ENCODE measurements around the gene HOXB4. TPM values are rescaled to one million over a fixed set of nuclear protein-coding genes. Genes with fewer than 3 reads are reported as not detected.

HOXB4 gene
- total and polyA plus RNA-seq, 3 experiments from 2014 or later = 0.33 to 3.7 (median 3.4) TPM

- peaks cover 0 to 12% of the 10 kb centered on the region in 2 donors for H3K27me3 Mint-ChIP-seq
- ChIA-PET CTCF (no interaction called here), POLR2A (no interaction called here)
- Histone ChIP-seq H3K9me3 (ENCODE audit: low read length) (no peaks in the 10 kb centered on the region), H3K27me3 (ENCODE audit: insufficient read depth, low read length, poor library complexity, severe bottlenecking) (no peaks in the 10 kb centered on the region), H3K4me3 (ENCODE audit: low read length) (no peak overlapping the region), H3K27ac (ENCODE audit: low read depth, low read length) (no peak overlapping the region), H3K4me1 (ENCODE audit: insufficient read depth, low read length) (no peaks in the 10 kb centered on the region), H3K36me3 (ENCODE audit: insufficient read depth, low read length) (no peaks in the 10 kb centered on the region)
- no peak for DNase-seq
- H3K4me1 Mint-ChIP-seq = peaks cover 0 to 12% (median 11%) of the 10 kb centered on the region in 3 donors
- H3K9me3 Mint-ChIP-seq = no peaks in the 10 kb centered on the region
- H3K4me3 Mint-ChIP-seq = peak overlapping the region in 1 of 7 donors; percentile 20
- H3K27ac Mint-ChIP-seq = no peak overlapping the region
- H3K36me3 Mint-ChIP-seq = peaks cover 0 to 4% (median 0%) of the 10 kb centered on the region in 3 donors
Measured at GRCh38 chr17:48563867-48564187, 14.3 kb downstream of the HOXB4 start.

- ChIA-PET CTCF (no interaction called here), POLR2A (no interaction called here)
- Mint-ChIP-seq H3K27ac (no peak overlapping the region), H3K36me3 (peaks cover 0 to 3% (median 0%) of the 10 kb centered on the region in 3 donors), H3K4me1 (peaks cover 0 to 12% (median 10%) of the 10 kb centered on the region in 3 donors), H3K27me3 (peaks cover 0 to 11% of the 10 kb centered on the region in 2 donors), H3K4me3 (no peak overlapping the region), H3K9me3 (no peaks in the 10 kb centered on the region)
- Histone ChIP-seq H3K9me3 (ENCODE audit: low read length) (no peaks in the 10 kb centered on the region), H3K36me3 (ENCODE audit: insufficient read depth, low read length) (no peaks in the 10 kb centered on the region), H3K4me1 (ENCODE audit: insufficient read depth, low read length) (no peaks in the 10 kb centered on the region), H3K27me3 (ENCODE audit: insufficient read depth, low read length, poor library complexity, severe bottlenecking) (no peaks in the 10 kb centered on the region), H3K4me3 (ENCODE audit: low read length) (no peak overlapping the region), H3K27ac (ENCODE audit: low read depth, low read length) (no peak overlapping the region)
- no peak for DNase-seq
Measured at GRCh38 chr17:48563385-48563838, 14.7 kb downstream of the HOXB4 start.

GRCh38 chr17:48562934-48563333 lies 15.2 kb downstream of the HOXB4 start:
- ChIA-PET CTCF (no interaction called here), POLR2A (no interaction called here)
- no peak overlapping the region for H3K4me3 ChIP-seq (ENCODE audit: low read length)
- peaks cover 0 to 3% (median 0%) of the 10 kb centered on the region in 3 donors for H3K36me3 Mint-ChIP-seq
- H3K36me3 ChIP-seq (ENCODE audit: insufficient read depth, low read length) = no peaks in the 10 kb centered on the region
- no peak overlapping the region for H3K4me3 Mint-ChIP-seq
- H3K4me1 ChIP-seq (ENCODE audit: insufficient read depth, low read length) = no peaks in the 10 kb centered on the region
- no peak overlapping the region for H3K27ac Mint-ChIP-seq
- peaks cover 0 to 12% (median 8%) of the 10 kb centered on the region in 3 donors for H3K4me1 Mint-ChIP-seq
- peaks cover 0 to 13% of the 10 kb centered on the region in 2 donors for H3K27me3 Mint-ChIP-seq
- DNase-seq = no peak
- no peaks in the 10 kb centered on the region for H3K27me3 ChIP-seq (ENCODE audit: insufficient read depth, low read length, poor library complexity, severe bottlenecking)
- no peak overlapping the region for H3K27ac ChIP-seq (ENCODE audit: low read depth, low read length)
- no peaks in the 10 kb centered on the region for H3K9me3 Mint-ChIP-seq
- H3K9me3 ChIP-seq (ENCODE audit: low read length) = no peaks in the 10 kb centered on the region

- Mint-ChIP-seq H3K27me3 (peaks cover 0 to 16% of the 10 kb centered on the region in 2 donors), H3K9me3 (no peaks in the 10 kb centered on the region), H3K36me3 (peaks cover 0 to 3% (median 0%) of the 10 kb centered on the region in 3 donors), H3K27ac (peak overlapping the region in 4 of 8 donors; percentile 4 to 80 (median 50)), H3K4me3 (peak overlapping the region in 2 of 7 donors; percentile 25 to 74), H3K4me1 (peaks cover 0 to 12% (median 8%) of the 10 kb centered on the region in 3 donors)
- DNase-seq = peak in 1 of 5 donors; percentile 41
- no peaks in the 10 kb centered on the region for H3K27me3 ChIP-seq (ENCODE audit: insufficient read depth, low read length, poor library complexity, severe bottlenecking)
- H3K4me3 ChIP-seq (ENCODE audit: low read length) = no peak overlapping the region
- H3K27ac ChIP-seq (ENCODE audit: low read depth, low read length) = no peak overlapping the region
- no peaks in the 10 kb centered on the region for H3K4me1 ChIP-seq (ENCODE audit: insufficient read depth, low read length)
- ChIA-PET POLR2A (no interaction called here), CTCF (interaction anchor here (1.0 kb wide), 1 partner anchor 19 kb away, joined by 3 read pairs; no protein-coding TSS in a partner anchor)
- no peaks in the 10 kb centered on the region for H3K36me3 ChIP-seq (ENCODE audit: insufficient read depth, low read length)
- H3K9me3 ChIP-seq (ENCODE audit: low read length) = no peaks in the 10 kb centered on the region
Measured at GRCh38 chr17:48561884-48562810, 16.0 kb downstream of the HOXB4 start.

GRCh38 chr17:48559840-48560817 lies 18.0 kb downstream of the HOXB4 start:
- Mint-ChIP-seq H3K9me3 (no peaks in the 10 kb centered on the region), H3K27me3 (peaks cover 9 to 23% of the 10 kb centered on the region in 2 donors), H3K27ac (peak overlapping the region in 1 of 8 donors; percentile 66), H3K4me3 (no peak overlapping the region), H3K4me1 (peaks cover 4 to 23% (median 10%) of the 10 kb centered on the region in 3 donors), H3K36me3 (peaks cover 0 to 3% (median 0%) of the 10 kb centered on the region in 3 donors)
- POLR2A ChIA-PET = no interaction called here
- no peak overlapping the region for H3K4me3 ChIP-seq (ENCODE audit: low read length)
- CTCF ChIA-PET = interaction anchor here (0.6 to 2.0 kb wide), 5 partner anchors 13 to 224 kb away, joined by 3 to 6 read pairs (median 3); no protein-coding TSS in a partner anchor
- no peaks in the 10 kb centered on the region for H3K27me3 ChIP-seq (ENCODE audit: insufficient read depth, low read length, poor library complexity, severe bottlenecking)
- H3K27ac ChIP-seq (ENCODE audit: low read depth, low read length) = no peak overlapping the region
- H3K4me1 ChIP-seq (ENCODE audit: insufficient read depth, low read length) = no peaks in the 10 kb centered on the region
- peak in 1 of 5 donors; percentile 31 for DNase-seq
- no peaks in the 10 kb centered on the region for H3K9me3 ChIP-seq (ENCODE audit: low read length)
- no peaks in the 10 kb centered on the region for H3K36me3 ChIP-seq (ENCODE audit: insufficient read depth, low read length)

- ChIA-PET POLR2A (no interaction called here), CTCF (interaction anchor here (0.6 to 2.0 kb wide), 5 partner anchors 12 to 223 kb away, joined by 3 to 6 read pairs (median 3); no protein-coding TSS in a partner anchor)
- Mint-ChIP-seq H3K4me1 (peaks cover 6 to 25% (median 11%) of the 10 kb centered on the region in 3 donors), H3K4me3 (no peak overlapping the region), H3K9me3 (no peaks in the 10 kb centered on the region), H3K36me3 (peaks cover 0 to 3% (median 0%) of the 10 kb centered on the region in 3 donors), H3K27me3 (peaks cover 9 to 20% of the 10 kb centered on the region in 2 donors), H3K27ac (no peak overlapping the region)
- no peak overlapping the region for H3K27ac ChIP-seq (ENCODE audit: low read depth, low read length)
- DNase-seq = peak in 1 of 5 donors; percentile 14
- H3K27me3 ChIP-seq (ENCODE audit: insufficient read depth, low read length, poor library complexity, severe bottlenecking) = no peaks in the 10 kb centered on the region
- H3K4me3 ChIP-seq (ENCODE audit: low read length) = no peak overlapping the region
- H3K4me1 ChIP-seq (ENCODE audit: insufficient read depth, low read length) = no peaks in the 10 kb centered on the region
- no peaks in the 10 kb centered on the region for H3K9me3 ChIP-seq (ENCODE audit: low read length)
- H3K36me3 ChIP-seq (ENCODE audit: insufficient read depth, low read length) = no peaks in the 10 kb centered on the region
Measured at GRCh38 chr17:48559122-48559839, 18.9 kb downstream of the HOXB4 start.

GRCh38 chr17:48558831-48559121 lies 19.4 kb downstream of the HOXB4 start:
- ChIA-PET CTCF (no interaction called here), POLR2A (no interaction called here)
- H3K4me1 ChIP-seq (ENCODE audit: insufficient read depth, low read length) = no peaks in the 10 kb centered on the region
- H3K27ac ChIP-seq (ENCODE audit: low read depth, low read length) = no peak overlapping the region
- DNase-seq = no peak
- Mint-ChIP-seq H3K9me3 (no peaks in the 10 kb centered on the region), H3K27me3 (peaks cover 9 to 20% of the 10 kb centered on the region in 2 donors), H3K27ac (peak overlapping the region in 1 of 8 donors; percentile 78), H3K4me1 (peaks cover 6 to 25% (median 11%) of the 10 kb centered on the region in 3 donors), H3K36me3 (peaks cover 0 to 3% (median 0%) of the 10 kb centered on the region in 3 donors), H3K4me3 (no peak overlapping the region)
- H3K4me3 ChIP-seq (ENCODE audit: low read length) = no peak overlapping the region
- no peaks in the 10 kb centered on the region for H3K9me3 ChIP-seq (ENCODE audit: low read length)
- H3K36me3 ChIP-seq (ENCODE audit: insufficient read depth, low read length) = no peaks in the 10 kb centered on the region
- no peaks in the 10 kb centered on the region for H3K27me3 ChIP-seq (ENCODE audit: insufficient read depth, low read length, poor library complexity, severe bottlenecking)

All from CD8-positive, alpha-beta memory T cell (primary cell).